Measurements from ENCODE around the gene NBPF8.
"Not testable (repeated sequence)": the region's sequence is repeated elsewhere in the genome, so short reads cannot be mapped to it uniquely, and the experiment has no call there.

NBPF8 gene, protein sequence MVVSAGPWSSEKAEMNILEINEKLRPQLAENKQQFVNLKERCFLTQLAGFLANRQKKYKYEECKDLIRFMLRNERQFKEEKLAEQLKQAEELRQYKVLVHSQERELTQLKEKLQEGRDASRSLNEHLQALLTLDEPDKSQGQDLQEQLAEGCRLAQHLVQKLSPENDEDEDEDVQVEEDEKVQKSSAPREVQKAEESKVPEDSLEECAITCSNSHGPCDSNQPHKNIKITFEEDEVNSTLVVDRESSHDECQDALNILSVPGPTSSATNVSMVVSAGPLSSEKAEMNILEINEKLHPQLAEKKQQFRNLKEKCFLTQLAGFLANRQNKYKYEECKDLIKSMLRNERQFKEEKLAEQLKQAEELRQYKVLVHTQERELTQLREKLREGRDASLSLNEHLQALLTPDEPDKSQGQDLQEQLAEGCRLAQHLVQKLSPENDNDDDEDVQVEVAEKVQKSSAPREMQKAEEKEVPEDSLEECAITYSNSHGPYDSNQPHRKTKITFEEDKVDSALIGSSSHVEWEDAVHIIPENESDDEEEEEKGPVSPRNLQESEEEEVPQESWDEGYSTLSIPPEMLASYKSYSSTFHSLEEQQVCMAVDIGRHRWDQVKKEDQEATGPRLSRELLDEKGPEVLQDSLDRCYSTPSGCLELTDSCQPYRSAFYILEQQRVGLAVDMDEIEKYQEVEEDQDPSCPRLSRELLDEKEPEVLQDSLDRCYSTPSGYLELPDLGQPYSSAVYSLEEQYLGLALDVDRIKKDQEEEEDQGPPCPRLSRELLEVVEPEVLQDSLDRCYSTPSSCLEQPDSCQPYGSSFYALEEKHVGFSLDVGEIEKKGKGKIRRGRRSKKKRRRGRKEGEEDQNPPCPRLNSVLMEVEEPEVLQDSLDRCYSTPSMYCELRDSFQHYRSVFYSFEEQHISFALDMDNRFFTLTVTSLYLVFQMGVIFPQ

GRCh38 chr1:120414911-120415480 lies at the start of gene NBPF8:
TSS of gene NBPF8 (plus strand) at chr1:120415035. CDS start at chr1:120436523, 21,488 bp downstream.
- DNase-seq (ENCODE audit: low read depth, low spot score): not testable (repeated sequence)

- DNase-seq (ENCODE audit: low read depth, low spot score): not testable (repeated sequence)
Measured at GRCh38 chr1:120367709-120368108, 47.1 kb upstream of the NBPF8 start.

DNA sequence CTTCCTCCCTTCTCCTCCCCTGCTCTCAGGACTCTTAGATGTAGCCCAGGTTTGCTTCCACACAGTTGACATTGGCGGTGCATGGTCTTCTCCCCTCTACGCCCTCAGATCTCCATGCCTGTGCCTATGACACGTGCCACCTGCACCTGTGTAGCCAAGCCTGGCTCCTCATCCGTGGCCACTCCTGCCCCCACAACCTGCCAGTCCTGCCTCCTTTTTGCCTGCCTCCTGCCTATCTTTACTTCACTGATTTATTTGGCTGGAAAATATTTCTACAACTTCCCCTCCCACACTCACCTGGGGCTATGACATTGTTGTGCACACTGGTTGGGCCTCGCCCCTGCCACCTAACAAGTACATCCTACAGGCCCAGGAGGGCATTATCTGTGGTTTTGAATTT lies 28.2 kb upstream of the NBPF8 start:
- not testable (repeated sequence) for DNase-seq (ENCODE audit: low read depth, low spot score)

- peak; percentile 47 for DNase-seq (ENCODE audit: low read depth, low spot score)
Measured at GRCh38 chr1:120388597-120389126, 26.2 kb upstream of the NBPF8 start.

DNA sequence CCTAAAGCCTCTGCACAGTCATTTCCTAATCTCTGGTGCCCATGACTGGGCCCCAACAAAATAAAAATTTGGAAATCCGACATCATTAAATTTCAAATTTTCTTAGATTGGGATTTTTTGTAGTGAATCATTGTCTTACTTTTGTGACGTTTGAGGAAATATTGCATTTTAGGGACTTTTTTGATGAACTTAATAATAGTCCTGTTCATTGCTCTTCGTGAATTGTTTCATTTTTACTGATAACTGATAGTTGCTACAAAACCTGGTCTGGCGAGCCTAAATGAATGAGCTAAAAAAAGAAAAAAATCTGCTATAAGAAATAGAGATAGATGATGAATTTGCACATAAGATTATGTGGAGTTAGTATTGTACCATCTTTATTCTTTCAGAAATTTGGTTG lies 23.5 kb upstream of the NBPF8 start:
- not testable (repeated sequence) for DNase-seq (ENCODE audit: low read depth, low spot score)

GRCh38 chr1:120393316-120394232 lies 21.3 kb upstream of the NBPF8 start:
- DNase-seq (ENCODE audit: low read depth, low spot score): not testable (repeated sequence)

- not testable (repeated sequence) for DNase-seq (ENCODE audit: low read depth, low spot score)
Measured at GRCh38 chr1:120405348-120405747, 9.5 kb upstream of the NBPF8 start.

DNA sequence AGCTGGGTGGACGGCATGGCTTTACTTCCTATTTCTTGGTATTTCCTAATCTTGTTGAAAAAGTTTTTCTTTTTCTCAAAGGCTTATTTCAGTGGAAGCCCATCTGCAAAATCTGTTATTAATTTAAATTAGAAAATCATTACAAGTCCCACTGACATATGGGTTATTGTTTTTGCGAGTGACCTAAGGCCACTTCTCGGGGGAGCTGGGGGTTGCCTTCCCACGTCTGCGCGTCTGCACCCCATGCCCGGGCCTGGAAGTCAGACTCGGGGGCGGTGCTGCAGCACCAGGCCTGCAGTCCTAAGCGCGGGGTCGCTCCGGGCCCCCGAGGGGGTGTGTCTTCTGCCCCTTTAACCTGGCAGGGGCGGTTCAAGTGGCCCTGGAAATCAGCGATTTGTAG lies 384 bp upstream of the NBPF8 start:
- DNase-seq (ENCODE audit: low read depth, low spot score): not testable (repeated sequence)

- not testable (repeated sequence) for DNase-seq (ENCODE audit: low read depth, low spot score)
Measured at GRCh38 chr1:120415492-120415961, 692 bp downstream of the NBPF8 start.

DNA sequence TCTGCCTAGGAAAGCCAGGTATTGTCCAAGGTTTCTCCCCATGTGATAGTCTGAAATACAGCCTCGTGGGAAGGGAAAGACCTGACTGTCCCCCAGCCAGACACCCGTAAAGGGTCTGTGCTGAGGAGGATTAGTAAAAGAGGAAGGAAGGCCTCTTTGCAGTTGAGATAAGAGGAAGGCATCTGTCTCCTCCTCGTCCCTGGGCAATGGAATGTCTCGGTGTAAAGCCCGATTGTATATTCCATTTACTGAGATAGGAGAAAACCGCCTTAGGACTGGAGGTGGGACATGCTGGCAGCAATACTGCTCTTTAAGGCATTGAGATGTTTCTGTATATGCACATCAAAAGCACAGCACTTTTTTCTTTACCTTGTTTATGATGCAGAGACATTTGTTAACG lies 10.2 kb downstream of the NBPF8 start:
- DNase-seq (ENCODE audit: low read depth, low spot score): not testable (repeated sequence)

- not testable (repeated sequence) for DNase-seq (ENCODE audit: low read depth, low spot score)
Measured at GRCh38 chr1:120431626-120432025, 16.8 kb downstream of the NBPF8 start.

GRCh38 chr1:120433831-120434230 lies 19.0 kb downstream of the NBPF8 start:
- DNase-seq (ENCODE audit: low read depth, low spot score): not testable (repeated sequence)

- not testable (repeated sequence) for DNase-seq (ENCODE audit: low read depth, low spot score)
Measured at GRCh38 chr1:120449124-120449523, 34.3 kb downstream of the NBPF8 start.

Measured in brain pericyte (primary cell).